Ovary (tissue), 9 donors: Measurements from ENCODE around the gene PAN3. TPM values are rescaled to one million over a fixed set of nuclear protein-coding genes. Genes with fewer than 3 reads are reported as not detected.

ENCODE experiments used
- DNase-seq, 5 donors: peaks; one replicate each; pipeline ENCODE4 v3.0.0-alpha.2; 2019 to 2020
- H3K27ac ChIP-seq, 2 donors: fragments of 200-600 bp; one replicate each; pipeline versions ENCODE4 v1.5.1 to v1.8.0; 2019 to 2022
- H3K27me3 ChIP-seq: fragments of 200-600 bp; one replicate; pipeline ENCODE4 v1.8.0; 2022
- H3K36me3 ChIP-seq: fragments of 200-600 bp; sonication (generic); one replicate; pipeline ENCODE4 v1.5.1; 2019
- H3K4me1 ChIP-seq: one replicate; pipeline ENCODE4 v1.8.1; 2013; ENCODE audit warnings: mild to moderate bottlenecking, moderate library complexity; ENCODE audit not compliant: insufficient read depth
- H3K4me3 ChIP-seq: fragments of 200-600 bp; sonication (generic); one replicate; pipeline ENCODE4 v1.5.1; 2017
- H3K9me3 ChIP-seq, 2 donors: fragments of 200-600 bp in 1 of 2; sonication (generic) in 1 of 2; one replicate each; pipeline versions ENCODE4 v1.5.1 to v1.8.1; 2013 to 2019; ENCODE audit warnings: mild to moderate bottlenecking in 1 of 2, moderate library complexity in 1 of 2
- CTCF ChIP-seq, 3 donors: fragments of 450-650 bp in 2 of 3; fragments of 200-600 bp in 1 of 3; IDR thresholded peaks; one replicate each; pipeline versions ENCODE4 v1.5.1 to v1.8.0; 2016 to 2022; ENCODE audit warnings: antibody characterized with exemption in 3 of 3, mild to moderate bottlenecking in 1 of 3
- EP300 ChIP-seq: sonication (generic); formaldehyde crosslinking; IDR thresholded peaks from one replicate; pipeline ENCODE4 v1.6.1; 2017; ENCODE audit warnings: antibody characterized with exemption
- POLR2A ChIP-seq: fragments of 450-650 bp; IDR thresholded peaks from one replicate; pipeline ENCODE4 v1.6.1; 2017; ENCODE audit warnings: antibody characterized with exemption, mild to moderate bottlenecking, moderate library complexity
- whole genome bisulfite sequencing, 3 donors: extraction: QIAGEN DNeasy Blood & Tissue Kit in 1 of 3; methylation state at CpG; one replicate each; pipeline versions ENCODE4 v1.1.5 to v1.1.7; 2013 to 2017; 5-methylcytosine and 5-hydroxymethylcytosine counted together
- intact Hi-C, 4 donors: fragments of 100-400 bp; cut with DNase I; formaldehyde crosslinking; loops; one replicate each; pipeline versions ENCODE4 v1.11.0 to v1.15.1; 2022 to 2023
- polyA plus RNA-seq, 2 donors: library from polyadenylated mRNA; stranded (reverse); fragments of 200-250 nt in 1 of 2; fragments of 350-450 nt in 1 of 2; fragmentation: Illumina TruSeq in 1 of 2; extraction: RNeasy Lipid Tissue Mini Kit (QIAGEN cat#74804) in 1 of 2; gene quantifications; one replicate each; pipeline ENCODE4 v1.2.3, GENCODE V29; 2013 to 2014
- total RNA-seq, 7 donors: library from RNA; depleted of rRNA in 2 of 7; stranded (reverse); fragments of >200 nt in 2 of 7; fragmentation: NEBNext Ultra II Directional in 3 of 7; extraction: Animal tissue kit (Norgen Biotek cat#: 25700) in 3 of 7; gene quantifications; one replicate each; pipeline versions ENCODE4 v1.1.0 to v1.2.4, GENCODE V29; 2016 to 2023
- donor health status: DM: no; HTN: no; CAD: no; lungs with moderate emphysema.
- donor health status: DM: no; HTN: no; CAD: no.
- donor health status: Bipolar disorder and iron deficiency.
- donor health status: DM: yes; HTN: yes; CAD: no.
- donor health status: DM: no; HTN: no; CAD: no.
- donor health status: DM: yes; HTN: yes; CAD: no.

The PAN3 gene
- total and polyA plus RNA-seq, 9 donors: 13.2 to 40.7 (median 35.7) TPM

GRCh38 chr13:28245465-28245864 lies 107.1 kb downstream of the PAN3 start:
- Histone ChIP-seq H3K27ac (no peak overlapping the region), H3K27me3 (no peaks in the 10 kb centered on the region), H3K36me3 (no peaks in the 10 kb centered on the region), H3K9me3 (no peaks in the 10 kb centered on the region), H3K4me1 (no peaks in the 10 kb centered on the region), H3K4me3 (no peak overlapping the region)
- no peak for TF ChIP-seq CTCF (IDR thresholded peaks at IDR 0.05)
- TF ChIP-seq POLR2A: no peak
- no peak for TF ChIP-seq EP300
- DNase-seq: no peak
- intact Hi-C loops: no loop called here
- WGBS, 3 donors: 94 to 99% (median 97%) methylated on average over 2 of the region's 2 CpGs

- Histone ChIP-seq H3K4me1 (no peaks in the 10 kb centered on the region), H3K27me3 (no peaks in the 10 kb centered on the region), H3K27ac (no peak overlapping the region), H3K4me3 (no peak overlapping the region), H3K9me3 (no peaks in the 10 kb centered on the region), H3K36me3 (no peaks in the 10 kb centered on the region)
- WGBS, 3 donors: 91 to 94% (median 93%) methylated on average over 2 of the region's 2 CpGs
- TF ChIP-seq POLR2A: no peak
- TF ChIP-seq EP300: no peak
- no peak for TF ChIP-seq CTCF (IDR thresholded peaks at IDR 0.05)
- DNase-seq: no peak
- intact Hi-C loops: no loop called here
Observed at GRCh38 chr13:28246891-28247290, 108.5 kb downstream of the PAN3 start.

- 53 to 71% (median 61%) methylated on average over 1 of the region's 1 CpG for WGBS, 3 donors
- H3K9me3 ChIP-seq: no peaks in the 10 kb centered on the region
- H3K36me3 ChIP-seq: no peaks in the 10 kb centered on the region
- no peak overlapping the region for H3K4me3 ChIP-seq
- H3K27ac ChIP-seq: no peak overlapping the region
- intact Hi-C loops: no loop called here
- DNase-seq: no peak
- TF ChIP-seq POLR2A (no peak), EP300 (no peak), CTCF (IDR thresholded peaks at IDR 0.05) (no peak)
- H3K4me1 ChIP-seq: no peaks in the 10 kb centered on the region
- no peaks in the 10 kb centered on the region for H3K27me3 ChIP-seq
Observed at GRCh38 chr13:28248080-28248479, 109.7 kb downstream of the PAN3 start.

- DNase-seq: no peak
- intact Hi-C loops: no loop called here
- H3K27me3 ChIP-seq: no peaks in the 10 kb centered on the region
- no peaks in the 10 kb centered on the region for H3K4me1 ChIP-seq
- 84 to 93% (median 89%) methylated on average over 10 of the region's 10 CpGs for WGBS, 3 donors
- H3K36me3 ChIP-seq: no peaks in the 10 kb centered on the region
- H3K4me3 ChIP-seq: no peak overlapping the region
- H3K9me3 ChIP-seq: no peaks in the 10 kb centered on the region
- no peak overlapping the region for H3K27ac ChIP-seq
- TF ChIP-seq POLR2A: no peak
- TF ChIP-seq EP300: no peak
- no peak for TF ChIP-seq CTCF (IDR thresholded peaks at IDR 0.05)
Observed at GRCh38 chr13:28250542-28250941, 112.2 kb downstream of the PAN3 start.

- WGBS, 3 donors: 88 to 94% (median 93%) methylated on average over 6 of the region's 6 CpGs
- TF ChIP-seq POLR2A: no peak
- no peak for TF ChIP-seq EP300
- no peak for TF ChIP-seq CTCF (IDR thresholded peaks at IDR 0.05)
Observed at GRCh38 chr13:28251466-28251865, 113.1 kb downstream of the PAN3 start.

More at GRCh38 chr13:28251466-28251865, 113.1 kb downstream of the PAN3 start:
- no peaks in the 10 kb centered on the region for H3K4me1 ChIP-seq
- no peaks in the 10 kb centered on the region for H3K27me3 ChIP-seq
- no peak overlapping the region for H3K27ac ChIP-seq
- H3K9me3 ChIP-seq: no peaks in the 10 kb centered on the region
- intact Hi-C loops: no loop called here
- H3K36me3 ChIP-seq: no peaks in the 10 kb centered on the region
- DNase-seq: no peak
- no peak overlapping the region for H3K4me3 ChIP-seq
